ENCODE measurements around the gene MAVS. TPM values are rescaled to one million over a fixed set of nuclear protein-coding genes. Genes with fewer than 3 reads are reported as not detected.
"Not testable (repeated sequence)": the region's sequence is repeated elsewhere in the genome, so short reads cannot be mapped to it uniquely, and the experiment has no call there.

The MAVS gene
- total RNA-seq, 1 donor from 2014 or later, result 14.7 TPM

- DNase-seq (ENCODE audit: low spot score), result no peak
Measured at GRCh38 chr20:3847429-3847940, 851 bp downstream of the MAVS start.

- DNase-seq (ENCODE audit: low spot score), result no peak
Measured at GRCh38 chr20:3848565-3848964, 1.9 kb downstream of the MAVS start.

GRCh38 chr20:3854462-3854871, 7.8 kb downstream of the MAVS start:
- DNase-seq (ENCODE audit: low spot score), result no peak

- DNase-seq (ENCODE audit: low spot score), result no peak
Measured at GRCh38 chr20:3857405-3857804, 10.8 kb downstream of the MAVS start.

- DNase-seq (ENCODE audit: low spot score), result no peak
Measured at GRCh38 chr20:3858689-3859088, 12.1 kb downstream of the MAVS start.

- DNase-seq (ENCODE audit: low spot score), result no peak
Measured at GRCh38 chr20:3861191-3861590, 14.6 kb downstream of the MAVS start.

- no peak for DNase-seq (ENCODE audit: low spot score)
Measured at GRCh38 chr20:3862333-3862732, 15.7 kb downstream of the MAVS start.

GRCh38 chr20:3863317-3863716, 16.7 kb downstream of the MAVS start:
- DNase-seq (ENCODE audit: low spot score), result no peak

GRCh38 chr20:3864518-3864917, 17.9 kb downstream of the MAVS start:
- DNase-seq (ENCODE audit: low spot score), result no peak

GRCh38 chr20:3865152-3865886, 18.7 kb downstream of the MAVS start:
- DNase-seq (ENCODE audit: low spot score), result no peak

GRCh38 chr20:3865887-3866407, 19.3 kb downstream of the MAVS start:
- DNase-seq (ENCODE audit: low spot score), result no peak

GRCh38 chr20:3866464-3866863, 19.8 kb downstream of the MAVS start:
- no peak for DNase-seq (ENCODE audit: low spot score)

GRCh38 chr20:3867802-3868201, 21.2 kb downstream of the MAVS start:
- no peak for DNase-seq (ENCODE audit: low spot score)

GRCh38 chr20:3869839-3870634, 23.4 kb downstream of the MAVS start:
- DNase-seq (ENCODE audit: low spot score), result no peak

- no peak for DNase-seq (ENCODE audit: low spot score)
Measured at GRCh38 chr20:3871550-3872265, 25.1 kb downstream of the MAVS start.

- DNase-seq (ENCODE audit: low spot score), result no peak
Measured at GRCh38 chr20:3873507-3873906, 26.9 kb downstream of the MAVS start.

GRCh38 chr20:3874194-3874844, 27.7 kb downstream of the MAVS start:
- no peak for DNase-seq (ENCODE audit: low spot score)

GRCh38 chr20:3875378-3875974, 28.8 kb downstream of the MAVS start:
- no peak for DNase-seq (ENCODE audit: low spot score)

- DNase-seq (ENCODE audit: low spot score), result no peak
Measured at GRCh38 chr20:3876000-3876399, 29.4 kb downstream of the MAVS start.

GRCh38 chr20:3876676-3877075, 30.0 kb downstream of the MAVS start:
- no peak for DNase-seq (ENCODE audit: low spot score)

- not testable (repeated sequence) for DNase-seq (ENCODE audit: low spot score)
Measured at GRCh38 chr20:3878921-3879274, 32.3 kb downstream of the MAVS start.
